Measurements from ENCODE around the gene SPATA6L.

SPATA6L gene

GRCh38 chr9:4620881-4621555 lies 45.3 kb downstream of the SPATA6L start:
- H3K4me3 ChIP-seq (replicated peaks; ENCODE audit: low read depth, low read length): no peak overlapping the region
- no peak for TF ChIP-seq CTCF (IDR thresholded peaks at IDR 0.05; ENCODE audit: insufficient read depth, low read length, poor library complexity, severe bottlenecking)
- DNase-seq (ENCODE audit: extremely low read depth, insufficient read length): no peak
- H3K36me3 ChIP-seq (ENCODE audit: control insufficient read depth, insufficient read depth, low read length): no peaks in the 10 kb centered on the region
- H3K27me3 ChIP-seq (replicated peaks; ENCODE audit: control insufficient read depth, insufficient read depth, low read length): no peaks in the 10 kb centered on the region

- Histone ChIP-seq H3K36me3 (ENCODE audit: control insufficient read depth, insufficient read depth, low read length) (no peaks in the 10 kb centered on the region), H3K27me3 (replicated peaks; ENCODE audit: control insufficient read depth, insufficient read depth, low read length) (no peaks in the 10 kb centered on the region), H3K4me3 (replicated peaks; ENCODE audit: low read depth, low read length) (no peak overlapping the region)
- TF ChIP-seq CTCF (IDR thresholded peaks at IDR 0.05; ENCODE audit: insufficient read depth, low read length, poor library complexity, severe bottlenecking): no peak
- no peak for DNase-seq (ENCODE audit: extremely low read depth, insufficient read length)
These were observed 46.1 kb downstream of the SPATA6L start for GRCh38 chr9:4620057-4620765.

- H3K4me3 ChIP-seq (replicated peaks; ENCODE audit: low read depth, low read length): no peak overlapping the region
- no peaks in the 10 kb centered on the region for H3K36me3 ChIP-seq (ENCODE audit: control insufficient read depth, insufficient read depth, low read length)
- TF ChIP-seq CTCF (IDR thresholded peaks at IDR 0.05; ENCODE audit: insufficient read depth, low read length, poor library complexity, severe bottlenecking): no peak
- no peak for DNase-seq (ENCODE audit: extremely low read depth, insufficient read length)
- no peaks in the 10 kb centered on the region for H3K27me3 ChIP-seq (replicated peaks; ENCODE audit: control insufficient read depth, insufficient read depth, low read length)
These were observed 47.6 kb downstream of the SPATA6L start for GRCh38 chr9:4618700-4619099.

GRCh38 chr9:4617752-4618151 lies 48.5 kb downstream of the SPATA6L start:
- Histone ChIP-seq H3K4me3 (replicated peaks; ENCODE audit: low read depth, low read length) (no peak overlapping the region), H3K36me3 (ENCODE audit: control insufficient read depth, insufficient read depth, low read length) (no peaks in the 10 kb centered on the region), H3K27me3 (replicated peaks; ENCODE audit: control insufficient read depth, insufficient read depth, low read length) (no peaks in the 10 kb centered on the region)
- TF ChIP-seq CTCF (IDR thresholded peaks at IDR 0.05; ENCODE audit: insufficient read depth, low read length, poor library complexity, severe bottlenecking): no peak
- no peak for DNase-seq (ENCODE audit: extremely low read depth, insufficient read length)

GRCh38 chr9:4615778-4616177 lies 50.5 kb downstream of the SPATA6L start:
- Histone ChIP-seq H3K4me3 (replicated peaks; ENCODE audit: low read depth, low read length) (no peak overlapping the region), H3K27me3 (replicated peaks; ENCODE audit: control insufficient read depth, insufficient read depth, low read length) (no peaks in the 10 kb centered on the region), H3K36me3 (ENCODE audit: control insufficient read depth, insufficient read depth, low read length) (no peaks in the 10 kb centered on the region)
- TF ChIP-seq CTCF (IDR thresholded peaks at IDR 0.05; ENCODE audit: insufficient read depth, low read length, poor library complexity, severe bottlenecking): no peak
- DNase-seq (ENCODE audit: extremely low read depth, insufficient read length): no peak

All from GM06990 (cell line).